Fibroblast of skin of scalp (primary cell): ENCODE data around the gene LPXN. TPM values are rescaled to one million over a fixed set of nuclear protein-coding genes. Genes with fewer than 3 reads are reported as not detected.
A peak's percentile ranks its signal among the peaks of the same experiment; 100 is the strongest.

ENCODE experiments used
- DNase-seq: peaks from one replicate; pipeline ENCODE4 v3.0.0-alpha.2; 2013
- polyA plus RNA-seq, 2 experiments: library from polyadenylated mRNA; unstranded; fragments of 120-200 nt; gene quantifications; one replicate each; pipeline ENCODE4 v1.2.1, GENCODE V29; 2013; ENCODE audit not compliant: insufficient read length in 2 of 2

Gene LPXN
- polyA plus RNA-seq (2013, experiment 1 of 2; ENCODE audit: insufficient read length), result 2.3 TPM
- polyA plus RNA-seq (2013, experiment 2 of 2; ENCODE audit: insufficient read length), result 2.8 TPM

GRCh38 chr11:58575377-58576020, at the start of gene LPXN:
Gene LPXN, minus strand, starts transcription at chr11:58575856. Its CDS starts 84 bp downstream, at chr11:58575772.
- DNase-seq, result peak; percentile 36

- DNase-seq, result no peak
Observed at GRCh38 chr11:58625086-58625485, 49.4 kb upstream of the LPXN start.

DNA sequence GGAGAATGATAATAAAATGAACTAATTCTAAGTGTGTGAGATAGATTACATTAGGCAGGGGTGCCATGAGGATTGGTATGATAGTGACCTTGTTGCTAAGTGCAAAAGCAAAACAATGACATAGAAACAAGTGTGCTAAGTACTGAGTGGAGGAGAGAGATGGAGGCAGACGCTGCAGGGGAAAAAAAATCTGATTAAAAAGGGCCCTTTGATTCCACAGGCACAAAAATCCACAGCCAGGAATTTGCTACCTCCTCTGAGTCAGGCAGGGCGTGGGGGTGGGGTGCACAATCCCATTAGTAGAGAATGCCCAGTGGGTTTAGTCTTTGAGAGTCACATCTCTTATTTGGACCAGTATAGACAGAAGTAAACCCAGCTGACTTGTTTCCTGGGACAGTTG, 46.7 kb upstream of the LPXN start, which contains the start of gene CNTF:
TSS of gene CNTF (plus strand) at position 322 of the 400 bp plus-strand sequence. CDS start 88 bp downstream, outside the sequence.
- DNase-seq, result peak; percentile 42

DNA sequence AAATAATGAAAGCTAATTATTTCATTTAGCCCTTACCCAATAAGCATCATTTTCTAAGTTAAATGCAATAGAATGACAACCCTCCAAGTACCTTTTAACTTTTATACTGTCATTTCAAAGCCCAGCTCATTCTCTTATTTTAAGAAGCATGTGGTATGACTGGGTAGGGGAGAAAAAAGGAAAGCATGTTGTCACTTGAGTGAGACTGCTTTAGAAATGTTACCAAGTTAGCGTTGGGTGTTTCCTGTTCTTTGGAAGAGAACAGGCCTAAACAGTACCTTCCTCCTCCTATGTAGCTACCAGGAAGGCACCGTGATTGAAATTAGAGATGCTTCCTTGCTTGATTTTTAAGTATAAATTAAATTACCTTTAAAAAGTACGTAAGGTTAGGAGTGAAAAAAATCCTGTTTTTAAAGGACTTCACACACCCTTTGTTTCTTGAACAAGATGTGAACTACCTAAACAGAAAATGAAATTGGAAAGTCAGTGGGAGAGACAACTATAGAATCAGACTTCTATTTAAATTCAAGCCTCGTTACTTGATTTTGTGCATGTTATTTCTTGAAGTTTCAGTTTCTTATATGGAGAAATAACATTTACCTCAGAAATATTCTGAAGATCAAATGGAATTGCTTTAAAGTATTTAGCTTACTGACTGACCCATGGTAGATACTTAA, 46.1 kb upstream of the LPXN start:
- no peak for DNase-seq

- DNase-seq, result no peak
Observed at GRCh38 chr11:58617976-58618557, 42.4 kb upstream of the LPXN start.

DNA sequence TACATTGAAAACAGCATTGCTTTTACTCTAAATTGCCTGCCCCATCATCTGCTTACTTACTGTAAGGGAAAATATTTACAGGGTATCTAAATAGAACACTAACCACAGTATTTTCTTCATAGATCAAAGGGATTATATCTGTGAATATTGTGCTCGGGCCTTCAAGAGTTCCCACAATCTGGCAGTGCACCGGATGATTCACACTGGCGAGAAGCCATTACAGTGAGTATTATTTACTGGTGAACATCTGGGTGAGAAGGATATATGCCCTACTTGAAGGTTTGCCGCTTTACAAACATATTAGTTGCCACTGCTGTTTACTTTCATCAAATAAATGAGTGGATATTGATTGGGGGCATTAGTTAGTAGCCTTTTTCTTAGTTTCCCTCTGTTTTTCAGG, 40.9 kb upstream of the LPXN start:
- DNase-seq, result peak; percentile 57

GRCh38 chr11:58615559-58615958, 39.9 kb upstream of the LPXN start:
- no peak for DNase-seq

- DNase-seq, result no peak
Observed at GRCh38 chr11:58613228-58613627, 37.6 kb upstream of the LPXN start.

DNA sequence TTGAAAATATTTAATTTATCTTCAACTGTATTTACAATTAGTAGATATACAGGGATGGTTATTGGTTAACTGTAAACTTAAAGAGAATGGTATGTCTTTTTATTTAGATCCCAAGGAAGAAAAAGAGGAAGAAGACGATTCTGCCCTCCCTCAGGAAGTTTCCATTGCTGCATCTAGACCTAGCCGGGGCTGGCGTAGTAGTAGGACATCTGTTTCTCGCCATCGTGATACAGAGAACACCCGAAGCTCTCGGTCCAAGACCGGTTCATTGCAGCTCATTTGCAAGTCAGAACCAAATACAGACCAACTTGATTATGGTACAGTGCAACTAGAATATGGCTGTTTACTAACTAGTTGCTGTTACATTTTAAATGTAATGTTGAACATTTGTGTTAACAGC, 34.1 kb upstream of the LPXN start:
- DNase-seq, result no peak

- DNase-seq, result no peak
Observed at GRCh38 chr11:58608331-58608730, 32.7 kb upstream of the LPXN start.

DNA sequence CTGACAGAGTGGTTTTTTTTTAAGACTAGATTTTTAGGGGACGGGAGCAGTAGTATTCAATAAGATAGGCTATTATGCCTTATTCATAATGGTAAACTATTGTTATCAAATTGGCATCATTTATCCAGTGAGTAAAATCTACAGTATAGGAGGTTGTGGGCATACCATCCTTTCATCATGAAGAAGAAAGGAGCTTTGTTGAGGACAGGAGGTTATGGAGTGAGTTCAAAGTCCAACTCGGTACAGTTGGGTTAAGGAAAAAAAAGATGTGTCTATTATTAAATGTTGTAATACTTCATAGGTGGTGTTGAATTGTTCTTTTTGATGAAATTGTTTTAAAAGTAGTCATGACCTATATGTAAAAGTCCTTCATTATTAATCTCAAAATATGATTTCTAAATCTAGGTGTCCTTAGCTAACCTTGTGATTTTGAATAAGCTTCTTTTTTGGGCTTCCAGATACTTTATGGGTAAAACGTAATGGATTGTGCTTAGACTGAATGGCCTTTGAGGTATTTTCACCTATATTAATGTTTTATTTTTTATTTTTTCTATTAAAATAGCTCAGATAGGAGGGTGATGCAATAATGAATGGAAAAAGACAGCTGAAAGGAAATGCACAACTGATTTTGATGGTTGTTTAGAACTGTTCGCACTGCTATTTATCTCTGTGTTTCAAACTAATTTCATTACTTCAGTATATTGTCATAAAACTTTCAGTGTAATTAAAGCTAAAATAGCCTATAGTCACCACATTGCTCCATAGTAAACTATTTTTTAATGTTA, 31.5 kb upstream of the LPXN start:
- no peak for DNase-seq

GRCh38 chr11:58600510-58600909, 24.9 kb upstream of the LPXN start:
- DNase-seq, result no peak

DNA sequence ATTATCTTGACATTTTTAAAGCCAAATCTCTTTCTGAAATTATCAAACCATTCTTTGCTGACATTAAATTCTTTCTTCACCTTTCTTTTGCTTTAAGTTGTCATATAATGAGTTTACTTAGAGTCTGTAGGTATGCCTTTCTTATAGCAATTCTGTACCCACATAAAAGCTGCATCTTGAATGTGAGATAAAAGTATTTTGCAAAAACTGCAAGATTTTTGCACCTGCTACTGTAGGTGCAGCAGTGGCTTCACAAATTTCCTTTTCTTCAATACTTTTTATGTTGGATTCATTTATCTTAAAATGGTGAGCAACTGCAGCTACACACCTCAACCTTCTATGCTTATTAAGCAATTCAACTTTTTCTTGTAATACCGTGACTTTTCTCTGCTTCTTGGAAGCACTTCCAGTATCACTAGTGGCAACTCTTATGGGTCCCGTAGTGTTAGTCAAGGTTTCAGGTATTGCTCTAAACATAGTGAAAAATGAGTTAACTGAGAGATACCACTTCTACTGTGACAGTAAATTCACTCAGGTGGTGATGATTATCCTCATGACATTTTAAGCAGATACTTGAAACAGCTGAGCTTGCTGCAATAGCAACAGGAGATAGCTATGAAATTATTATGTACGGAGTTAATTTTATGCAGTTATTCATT, 22.0 kb upstream of the LPXN start:
- no peak for DNase-seq

DNA sequence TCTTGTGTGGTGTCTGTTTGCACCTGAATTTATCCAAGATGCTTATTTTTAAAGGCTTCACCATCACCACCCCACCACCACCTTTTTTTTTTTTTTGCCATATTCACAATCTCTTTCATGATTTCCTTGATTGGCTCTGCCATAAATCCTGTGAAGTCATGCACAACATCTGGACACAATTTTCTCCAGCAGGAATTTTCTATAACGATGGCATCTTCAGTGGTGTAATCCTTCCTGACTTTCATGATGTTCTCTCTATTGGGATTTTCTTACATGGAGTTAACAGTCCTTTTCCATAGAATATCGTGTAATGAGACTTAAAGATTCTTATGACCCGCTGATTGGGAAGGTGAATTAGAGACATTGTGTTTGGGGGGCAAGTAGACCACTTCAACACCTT, 21.0 kb upstream of the LPXN start:
- peak; percentile 28 for DNase-seq

- no peak for DNase-seq
Observed at GRCh38 chr11:58594826-58595225, 19.2 kb upstream of the LPXN start.

DNA sequence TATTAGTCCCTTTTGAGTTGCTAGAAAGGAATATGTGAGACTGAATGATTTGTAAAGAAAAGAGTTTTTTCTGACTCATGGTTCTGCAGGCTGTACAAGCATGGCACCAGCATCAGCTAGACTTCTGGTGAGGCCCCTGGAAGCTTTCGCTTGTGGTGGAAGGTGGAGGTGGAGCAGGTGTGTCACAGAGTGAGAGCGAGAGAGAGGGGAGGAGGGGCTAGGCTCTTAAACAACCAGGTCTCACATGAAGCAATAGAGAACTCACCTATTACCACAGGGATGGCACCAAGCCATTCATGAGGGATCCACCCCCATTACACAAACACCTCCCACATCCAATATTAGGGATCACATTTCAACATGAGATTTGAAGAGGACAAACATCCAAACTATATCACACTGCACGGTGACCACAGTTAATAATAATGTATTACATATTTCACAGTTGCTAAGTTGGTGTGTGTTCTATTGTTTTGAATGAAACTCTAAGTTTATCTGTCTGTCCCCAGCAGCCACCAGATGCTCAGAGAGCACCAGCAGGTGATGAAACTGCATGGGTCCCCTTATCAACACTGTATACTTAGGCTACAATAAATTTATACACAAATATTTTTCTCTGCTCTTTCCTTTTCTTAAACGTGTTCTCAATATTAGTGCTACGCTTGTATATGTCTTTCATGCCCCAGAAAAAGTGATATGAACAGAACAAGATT, 17.3 kb upstream of the LPXN start:
- no peak for DNase-seq

- DNase-seq, result no peak
Observed at GRCh38 chr11:58591659-58592058, 16.0 kb upstream of the LPXN start.

- DNase-seq, result no peak
Observed at GRCh38 chr11:58586998-58587397, 11.3 kb upstream of the LPXN start.

DNA sequence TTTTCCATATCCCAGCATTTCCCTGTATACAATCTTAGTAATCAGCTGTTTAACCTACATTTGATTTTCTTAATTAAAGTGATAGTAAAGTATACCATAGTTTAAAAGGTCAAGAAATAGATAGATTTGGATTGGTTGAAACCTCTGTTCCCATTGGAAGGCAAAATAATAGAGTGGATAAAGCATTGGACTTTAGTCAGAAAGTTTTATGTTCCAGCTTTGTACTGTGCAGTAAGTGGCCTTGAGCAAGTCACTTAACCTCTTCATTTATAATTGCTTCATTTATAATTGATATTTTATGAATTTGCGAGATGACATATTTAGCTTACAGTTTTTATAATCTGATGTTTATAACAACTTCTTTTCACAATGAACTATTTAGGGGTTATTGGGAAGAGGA, 6.8 kb upstream of the LPXN start:
- no peak for DNase-seq

GRCh38 chr11:58580311-58580710, 4.7 kb upstream of the LPXN start:
- DNase-seq, result no peak
